Hematopoietic multipotent progenitor cell treated with erythropoietin and hydrocortisone succinate and interleukin-3 and kit ligand, for 6 days (in vitro differentiated cells): ENCODE data around the gene PPWD1.
"Not testable (repeated sequence)": the region's sequence is repeated elsewhere in the genome, so short reads cannot be mapped to it uniquely, and the experiment has no call there.

Source experiments
- DNase-seq: peaks from one replicate; pipeline ENCODE4 v3.0.0-alpha.2; 2015

Gene PPWD1

GRCh38 chr5:65562731-65563701, at the start of gene PPWD1, which contains the start of gene CENPK:
TSS of gene PPWD1 (plus strand) at chr5:65563296. CDS start at chr5:65563311, 15 bp downstream.
TSS of gene CENPK (minus strand) at chr5:65563168. CDS start at chr5:65554907, 8,261 bp downstream.
- DNase-seq: peak; percentile 99

DNA sequence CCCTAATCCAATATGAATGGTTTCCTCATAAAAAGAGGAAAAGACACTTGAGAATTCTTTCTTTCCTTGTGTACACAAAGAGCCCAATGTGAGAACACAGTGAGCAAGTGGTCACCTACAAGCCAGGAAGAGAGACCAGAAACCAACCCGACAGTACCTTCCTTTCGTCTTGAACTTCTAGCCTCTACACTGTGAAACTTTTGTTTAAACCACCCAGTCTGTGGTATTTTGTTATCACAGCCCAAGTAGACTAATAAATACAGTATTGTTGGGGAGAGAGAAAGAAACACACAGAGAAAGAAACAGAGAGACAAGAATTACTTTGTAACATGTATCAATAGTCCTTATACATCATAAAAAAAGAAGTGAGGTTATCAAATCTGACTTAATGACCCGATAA, 37.4 kb upstream of the PPWD1 start:
- no peak for DNase-seq

GRCh38 chr5:65530904-65531303, 32.2 kb upstream of the PPWD1 start:
- DNase-seq: no peak

GRCh38 chr5:65535529-65535987, 27.5 kb upstream of the PPWD1 start:
- no peak for DNase-seq

DNA sequence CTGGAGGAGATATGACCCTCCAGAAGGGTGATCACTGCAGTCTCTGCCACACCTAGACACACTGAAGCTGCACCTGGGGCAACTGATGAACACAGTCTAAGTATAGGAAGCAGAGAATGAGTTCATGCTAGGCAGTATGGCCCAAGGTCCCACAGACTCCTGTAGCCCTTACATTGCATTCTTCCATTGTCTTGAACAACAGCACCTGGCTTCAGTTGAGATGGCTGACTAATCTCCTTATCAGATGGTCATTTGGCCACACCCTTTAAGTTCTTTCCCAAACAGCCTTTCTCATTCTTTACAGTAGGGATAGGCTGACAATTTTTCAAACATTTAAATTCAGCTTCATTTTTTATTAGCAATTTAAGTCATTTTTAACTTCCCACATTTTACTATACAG, 23.3 kb upstream of the PPWD1 start:
- peak; percentile 60 for DNase-seq

DNA sequence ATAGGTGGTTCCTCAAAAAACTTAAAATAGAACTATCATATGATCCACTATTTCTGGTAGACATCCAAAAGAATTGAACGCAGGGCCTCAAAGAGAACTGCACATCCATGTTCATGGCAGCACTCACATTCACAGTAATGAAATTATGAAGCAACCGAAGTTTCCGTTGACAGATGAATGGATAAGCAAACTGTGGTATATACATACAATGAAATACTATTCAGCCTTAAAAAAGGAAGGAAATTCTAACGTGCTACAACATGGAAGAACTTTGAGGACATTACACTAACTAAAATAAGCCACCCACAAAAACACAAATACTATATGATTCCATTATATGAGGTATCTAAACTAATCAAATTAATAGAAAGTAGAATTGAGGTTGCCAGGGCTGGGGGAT, 18.6 kb upstream of the PPWD1 start:
- no peak for DNase-seq

DNA sequence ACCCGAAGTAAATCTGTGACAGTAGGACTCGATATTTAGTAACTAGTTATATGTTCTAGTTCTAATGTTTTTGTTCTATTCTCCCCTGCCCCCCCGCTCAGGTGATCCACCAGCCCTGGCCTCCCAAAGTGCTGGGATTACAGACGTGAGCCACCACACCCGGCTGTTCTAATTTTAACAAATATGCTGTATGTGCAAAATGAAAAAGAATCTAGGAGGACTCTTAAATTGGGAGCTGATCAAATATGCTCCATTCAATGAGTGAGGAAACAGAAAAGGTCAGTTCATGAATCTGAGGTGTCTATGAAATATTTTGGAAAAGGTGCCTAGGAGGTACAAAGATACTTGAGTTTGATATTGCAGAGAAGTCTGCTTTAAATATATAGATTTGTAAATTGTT, 17.0 kb upstream of the PPWD1 start:
- DNase-seq: no peak

- DNase-seq: no peak
These were observed 14.8 kb upstream of the PPWD1 start for GRCh38 chr5:65548281-65548680.

DNA sequence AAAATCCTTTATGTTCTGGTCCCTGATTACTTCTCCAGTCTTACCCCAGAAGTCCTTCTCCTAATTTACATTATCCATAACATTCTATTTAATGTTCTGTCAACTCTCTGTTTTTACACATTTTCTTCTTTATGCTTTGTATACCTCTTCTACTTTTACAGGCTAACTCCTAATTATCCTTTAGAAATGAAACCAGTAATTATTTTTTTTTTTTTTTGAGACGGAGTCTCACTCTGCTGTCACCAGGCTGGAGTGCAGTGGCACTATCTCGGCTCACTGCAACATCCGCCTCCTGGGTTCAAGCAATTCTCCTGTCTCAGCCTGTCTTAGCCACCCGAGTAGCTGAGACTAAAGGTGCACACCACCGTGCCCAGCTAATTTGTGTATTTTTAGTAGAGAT, 9.2 kb upstream of the PPWD1 start:
- no peak for DNase-seq

DNA sequence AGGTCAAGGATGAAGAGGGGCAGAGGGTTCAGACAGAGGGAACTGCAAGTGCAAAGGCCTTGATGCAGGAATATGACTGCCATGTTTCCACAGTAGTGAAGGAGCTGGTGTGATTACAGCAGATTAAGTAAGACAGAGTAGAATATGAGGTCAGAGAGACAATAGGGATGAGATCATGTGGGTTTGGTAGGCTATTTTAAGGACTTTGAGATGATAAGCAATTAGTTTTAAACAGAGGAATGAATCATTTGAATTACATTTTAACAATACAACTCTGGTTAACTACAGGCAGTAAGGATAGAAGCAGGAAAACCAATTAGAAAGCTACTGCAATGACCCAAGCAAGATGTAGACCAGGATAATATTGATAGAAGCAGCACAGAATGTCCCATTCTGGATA, 7.8 kb upstream of the PPWD1 start:
- DNase-seq: no peak

- DNase-seq: no peak
These were observed 6.9 kb upstream of the PPWD1 start for GRCh38 chr5:65556181-65556580.

DNA sequence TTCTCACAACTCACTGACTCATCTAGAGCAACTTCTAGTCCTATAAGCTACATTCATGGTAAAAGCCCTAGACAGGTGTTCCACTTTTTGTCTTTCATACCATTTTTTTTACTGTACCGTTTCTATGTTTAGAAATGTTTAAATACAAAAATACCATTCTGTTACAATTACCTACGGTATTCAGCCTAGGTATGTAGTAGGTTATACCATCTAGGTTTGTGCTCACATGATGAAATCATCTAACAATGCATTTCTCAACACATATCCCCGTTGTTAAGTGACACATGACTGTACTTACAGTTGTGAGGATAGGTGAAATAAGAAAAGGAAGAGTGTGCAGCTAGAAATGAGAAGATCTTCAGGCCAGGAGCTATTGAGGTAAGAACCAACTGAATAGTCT, 6.4 kb upstream of the PPWD1 start:
- no peak for DNase-seq

- DNase-seq: peak; percentile 36
These were observed 681 bp downstream of the PPWD1 start for GRCh38 chr5:65563777-65564176.

DNA sequence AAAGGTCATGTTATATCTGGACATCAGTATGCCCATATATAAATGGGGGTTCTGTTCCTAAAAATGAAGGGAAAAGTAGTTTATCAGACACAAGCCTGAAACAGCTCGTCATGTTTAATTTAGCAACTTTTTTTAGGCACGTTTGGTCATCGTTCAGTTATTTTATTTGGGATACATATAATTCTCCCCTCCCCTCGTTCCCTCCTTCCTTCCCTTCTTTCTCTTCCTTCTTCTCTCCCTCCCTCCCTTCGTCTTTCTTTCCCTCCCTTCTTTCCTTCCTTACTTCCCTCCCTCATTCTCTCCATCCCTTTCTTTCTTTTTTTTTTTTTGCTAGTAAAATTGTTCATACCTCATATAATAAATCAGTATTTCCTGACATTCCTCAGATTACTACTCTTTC, 3.4 kb downstream of the PPWD1 start:
- DNase-seq: no peak

- no peak for DNase-seq
These were observed 7.6 kb downstream of the PPWD1 start for GRCh38 chr5:65570598-65571226.

- DNase-seq: no peak
These were observed 14.0 kb downstream of the PPWD1 start for GRCh38 chr5:65577141-65577540.

- no peak for DNase-seq
These were observed 25.6 kb downstream of the PPWD1 start for GRCh38 chr5:65588694-65589093.

DNA sequence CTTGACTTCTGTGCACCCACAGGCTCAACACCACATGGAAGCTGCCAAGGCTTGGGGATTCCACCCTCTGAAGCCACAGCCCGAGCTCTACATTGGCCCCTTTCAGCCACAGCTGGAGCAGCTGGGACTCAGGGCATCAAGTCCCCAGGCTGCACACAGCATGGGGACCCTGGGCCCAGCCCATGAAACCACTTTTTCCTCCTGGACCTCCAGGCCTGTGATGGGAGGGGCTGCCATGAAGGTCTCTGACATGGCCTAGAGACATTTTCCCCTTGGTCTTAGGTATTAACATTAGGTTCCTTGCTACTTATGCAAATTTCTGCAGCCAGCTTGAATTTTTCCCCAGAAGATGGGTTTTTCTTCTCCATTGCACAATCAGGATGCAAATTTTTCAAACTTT, 38.7 kb downstream of the PPWD1 start:
- DNase-seq: not testable (repeated sequence)

GRCh38 chr5:65611524-65611923, 48.4 kb downstream of the PPWD1 start:
- no peak for DNase-seq

DNA sequence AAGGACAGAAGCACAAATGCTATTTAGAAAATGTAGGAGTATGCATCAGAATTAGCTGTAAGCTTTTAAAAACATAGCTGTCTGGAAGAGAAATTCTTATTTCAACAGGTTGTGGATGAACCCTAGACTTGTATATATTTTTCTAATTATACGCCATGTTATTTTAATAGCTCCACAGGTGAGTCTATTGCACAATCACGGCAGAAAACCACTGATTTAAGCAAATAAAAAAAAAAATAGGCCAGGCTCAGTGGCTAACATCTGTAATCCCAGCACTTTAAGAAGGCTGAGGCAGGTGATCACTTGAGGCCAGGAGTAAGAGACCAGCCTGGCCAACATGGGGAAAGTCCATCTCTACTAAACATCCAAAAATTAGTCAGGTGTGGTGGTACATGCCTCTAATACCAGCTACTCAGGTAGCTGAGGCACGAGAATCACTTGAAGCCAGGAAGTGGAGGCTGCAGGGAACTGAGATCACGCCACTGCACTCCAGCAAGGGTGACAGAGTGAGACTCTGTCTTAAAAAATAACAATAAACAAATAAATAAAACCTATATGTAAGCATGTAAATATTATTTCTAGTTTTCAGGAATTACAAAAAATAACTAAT, 49.3 kb downstream of the PPWD1 start:
- no peak for DNase-seq

DNA sequence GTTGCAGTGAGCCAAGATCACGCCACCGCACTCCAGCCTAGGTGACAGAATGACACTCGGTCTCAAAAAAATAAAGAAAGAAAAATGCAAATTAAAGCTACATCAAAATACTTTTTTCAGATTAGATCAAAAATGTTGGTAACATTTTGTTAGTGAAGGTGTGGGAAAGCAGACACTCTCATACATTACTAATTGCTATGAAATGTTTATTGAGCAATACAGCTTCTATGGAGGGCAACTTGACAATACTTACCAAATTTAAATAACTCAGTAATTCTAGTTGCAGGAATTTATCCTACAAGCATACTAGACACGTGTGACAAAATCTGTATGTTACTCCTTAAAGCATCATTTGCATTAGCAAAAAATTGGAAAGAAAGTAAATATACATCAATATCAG, 56.9 kb downstream of the PPWD1 start:
- DNase-seq: no peak

GRCh38 chr5:65621961-65622360, 58.9 kb downstream of the PPWD1 start:
- DNase-seq: not testable (repeated sequence)

DNA sequence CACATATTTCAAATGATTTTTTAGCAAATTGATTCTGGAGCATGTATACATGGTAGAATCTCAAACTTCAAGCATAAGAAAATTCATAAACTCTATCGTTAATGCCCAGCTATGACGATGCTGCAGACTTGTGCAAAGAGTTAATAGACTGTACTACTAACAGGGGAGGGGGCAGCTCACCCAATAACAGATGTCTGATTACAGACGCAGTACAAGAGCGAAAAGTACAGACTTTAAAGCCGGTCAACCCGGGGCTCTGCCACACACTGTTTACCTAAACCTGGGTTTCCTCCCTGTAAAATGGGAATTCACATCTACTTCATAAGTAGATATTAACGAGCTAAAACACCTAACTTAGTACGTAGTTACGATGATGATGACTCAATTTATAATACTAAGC, 60.4 kb downstream of the PPWD1 start:
- peak; percentile 27 for DNase-seq
